ENCODE data around the gene TMEM30A.

TMEM30A gene

DNA sequence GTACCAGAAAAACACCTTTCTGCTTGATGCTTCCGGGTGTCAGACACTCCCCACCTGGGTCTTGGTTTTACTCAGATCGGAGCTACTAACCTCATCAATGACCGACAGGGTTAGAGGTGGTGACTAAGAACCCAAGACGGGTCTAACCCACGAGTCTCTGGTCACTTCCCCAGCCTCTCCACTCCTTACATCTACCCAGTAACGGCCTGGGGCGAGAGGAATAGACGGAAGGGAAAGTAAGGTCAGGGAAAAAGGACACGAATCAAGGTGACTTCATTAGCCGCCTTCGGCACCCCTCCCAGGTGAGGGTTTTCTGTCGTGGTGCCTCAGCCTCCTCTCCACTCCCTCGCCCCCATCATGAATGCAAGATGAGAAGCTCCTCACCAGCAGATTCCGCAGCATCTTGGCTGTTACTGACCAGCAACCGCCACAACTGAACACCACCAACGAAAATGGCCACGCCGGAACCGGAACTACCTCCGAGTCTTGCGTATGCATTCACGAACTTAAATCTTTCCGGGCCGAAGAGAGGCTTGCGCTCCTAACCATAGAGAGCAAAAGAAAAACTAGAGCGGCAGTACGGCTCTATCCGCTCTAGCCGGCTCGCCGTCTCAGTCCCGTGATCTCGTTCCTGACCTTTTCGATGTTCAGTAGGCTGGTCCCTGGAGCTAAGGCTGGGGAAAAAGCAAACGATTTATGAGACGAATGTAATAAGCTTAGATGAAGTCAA is 41.1 kb downstream of the TMEM30A start, which contains the start of gene COX7A2:
Gene COX7A2, minus strand, starts transcription at position 469 of the 730 bp plus-strand sequence. Its CDS starts 67 bp downstream, at position 402.
- ChIA-PET CTCF (interaction anchor here (1.0 to 2.3 kb wide), 4 partner anchors 15 to 34 kb away, joined by 3 to 12 read pairs (median 6); no protein-coding TSS in a partner anchor), POLR2A (no interaction called here)
- TF ChIP-seq, protein P1, sequence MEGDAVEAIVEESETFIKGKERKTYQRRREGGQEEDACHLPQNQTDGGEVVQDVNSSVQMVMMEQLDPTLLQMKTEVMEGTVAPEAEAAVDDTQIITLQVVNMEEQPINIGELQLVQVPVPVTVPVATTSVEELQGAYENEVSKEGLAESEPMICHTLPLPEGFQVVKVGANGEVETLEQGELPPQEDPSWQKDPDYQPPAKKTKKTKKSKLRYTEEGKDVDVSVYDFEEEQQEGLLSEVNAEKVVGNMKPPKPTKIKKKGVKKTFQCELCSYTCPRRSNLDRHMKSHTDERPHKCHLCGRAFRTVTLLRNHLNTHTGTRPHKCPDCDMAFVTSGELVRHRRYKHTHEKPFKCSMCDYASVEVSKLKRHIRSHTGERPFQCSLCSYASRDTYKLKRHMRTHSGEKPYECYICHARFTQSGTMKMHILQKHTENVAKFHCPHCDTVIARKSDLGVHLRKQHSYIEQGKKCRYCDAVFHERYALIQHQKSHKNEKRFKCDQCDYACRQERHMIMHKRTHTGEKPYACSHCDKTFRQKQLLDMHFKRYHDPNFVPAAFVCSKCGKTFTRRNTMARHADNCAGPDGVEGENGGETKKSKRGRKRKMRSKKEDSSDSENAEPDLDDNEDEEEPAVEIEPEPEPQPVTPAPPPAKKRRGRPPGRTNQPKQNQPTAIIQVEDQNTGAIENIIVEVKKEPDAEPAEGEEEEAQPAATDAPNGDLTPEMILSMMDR (IDR thresholded peaks at IDR 0.05; ENCODE audit: control extremely low read depth, extremely low read depth, low read depth, missing control alignments): no peak
- peak; percentile 84 for DNase-seq (ENCODE audit: extremely low spot score)

DNA sequence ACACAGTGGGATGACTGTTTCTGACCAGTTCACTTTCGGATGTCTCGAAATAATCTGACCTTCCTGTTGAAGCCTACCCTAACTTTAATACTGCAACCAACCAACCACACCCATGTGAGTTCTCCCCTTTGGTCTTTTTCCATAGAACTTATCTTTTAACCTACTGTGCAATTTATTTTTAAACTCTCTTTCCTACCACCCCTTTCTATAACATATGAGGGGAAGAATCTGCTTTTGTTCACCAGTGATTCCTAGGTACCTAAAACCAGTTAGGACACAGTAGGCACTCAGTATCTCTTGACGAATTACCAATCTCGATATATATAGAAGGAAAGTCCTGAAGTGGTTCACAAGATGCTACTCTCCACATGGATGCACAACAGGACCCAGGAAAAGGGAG is 48.0 kb downstream of the TMEM30A start:
- TF ChIP-seq, protein P1 (IDR thresholded peaks at IDR 0.05; ENCODE audit: control extremely low read depth, extremely low read depth, low read depth, missing control alignments): no peak
- POLR2A ChIA-PET: no interaction called here
- DNase-seq (ENCODE audit: extremely low spot score): no peak
- CTCF ChIA-PET: interaction anchor here (2.3 kb wide), 1 partner anchor 28 kb away, joined by 7 read pairs; no protein-coding TSS in a partner anchor

DNA sequence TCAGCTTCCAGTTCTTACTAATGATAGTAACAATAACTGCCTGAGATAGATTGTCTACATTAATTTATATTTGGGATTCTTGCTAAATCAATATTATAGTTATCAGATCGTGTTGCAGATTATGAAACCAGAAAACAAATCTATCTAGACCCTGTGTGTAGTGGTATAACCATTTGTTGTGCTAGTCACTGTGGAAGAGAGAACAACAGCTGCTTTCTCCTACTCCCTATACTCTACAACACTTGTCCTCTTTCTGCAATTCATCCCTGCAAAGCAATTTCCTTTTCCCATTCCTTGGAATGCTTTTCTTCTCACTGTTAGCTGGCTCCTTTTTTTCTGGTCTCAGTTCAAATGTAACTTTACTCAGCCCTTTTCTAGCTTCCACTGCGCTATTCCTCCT is 49.3 kb downstream of the TMEM30A start:
- DNase-seq (ENCODE audit: extremely low spot score): no peak
- ChIA-PET POLR2A (interaction anchor here (0.7 to 0.9 kb wide), 3 partner anchors 15 to 1618 kb away, joined by 3 read pairs; no protein-coding TSS in a partner anchor), CTCF (interaction anchor here (1.0 to 2.8 kb wide), 5 partner anchors 10 to 1144 kb away, joined by 3 to 10 read pairs (median 4); no protein-coding TSS in a partner anchor)
- TF ChIP-seq, protein P1 (IDR thresholded peaks at IDR 0.05; ENCODE audit: control extremely low read depth, extremely low read depth, low read depth, missing control alignments): no peak

DNA sequence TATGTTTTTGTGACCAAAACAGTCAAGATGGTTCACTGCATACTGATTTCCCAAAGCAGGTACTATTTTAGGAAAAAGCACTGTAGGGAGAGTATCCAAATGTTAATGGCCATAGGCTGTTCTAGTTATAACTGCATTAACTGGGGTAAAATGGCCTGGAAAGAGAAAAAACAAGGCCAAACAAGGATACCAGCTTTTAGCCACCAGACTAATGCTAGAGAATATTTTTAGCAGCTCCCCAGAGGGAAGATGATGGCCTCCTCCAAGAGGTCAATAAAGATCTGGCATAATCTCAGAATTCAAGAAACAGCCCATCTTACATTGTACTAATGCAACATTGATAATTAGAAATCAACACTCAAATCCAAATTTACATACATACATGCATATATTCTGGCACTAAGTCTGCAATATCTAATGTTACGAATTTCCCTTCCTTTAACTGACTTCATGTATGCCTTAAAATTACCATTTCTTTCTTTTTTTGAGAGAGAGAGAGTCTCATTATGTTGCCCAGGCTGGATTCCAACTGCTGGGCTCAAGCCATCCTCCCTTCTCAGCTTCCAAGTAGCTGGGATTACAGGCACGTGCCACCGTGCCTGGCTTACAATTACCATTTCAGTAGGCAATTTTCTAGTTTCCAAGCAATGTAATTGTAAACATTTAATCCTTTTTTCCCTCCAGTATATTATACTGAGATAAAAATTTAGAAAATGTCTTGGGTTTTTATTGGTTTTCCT is 50.3 kb downstream of the TMEM30A start:
- no peak for DNase-seq (ENCODE audit: extremely low spot score)
- CTCF ChIA-PET: interaction anchor here (1.4 to 2.8 kb wide), 2 partner anchors 23 to 26 kb away, joined by 6 to 10 read pairs; no protein-coding TSS in a partner anchor
- POLR2A ChIA-PET: interaction anchor here (0.7 kb wide), 1 partner anchor 14 kb away, joined by 3 read pairs; no protein-coding TSS in a partner anchor
- TF ChIP-seq, protein P1 (IDR thresholded peaks at IDR 0.05; ENCODE audit: control extremely low read depth, extremely low read depth, low read depth, missing control alignments): no peak

DNA sequence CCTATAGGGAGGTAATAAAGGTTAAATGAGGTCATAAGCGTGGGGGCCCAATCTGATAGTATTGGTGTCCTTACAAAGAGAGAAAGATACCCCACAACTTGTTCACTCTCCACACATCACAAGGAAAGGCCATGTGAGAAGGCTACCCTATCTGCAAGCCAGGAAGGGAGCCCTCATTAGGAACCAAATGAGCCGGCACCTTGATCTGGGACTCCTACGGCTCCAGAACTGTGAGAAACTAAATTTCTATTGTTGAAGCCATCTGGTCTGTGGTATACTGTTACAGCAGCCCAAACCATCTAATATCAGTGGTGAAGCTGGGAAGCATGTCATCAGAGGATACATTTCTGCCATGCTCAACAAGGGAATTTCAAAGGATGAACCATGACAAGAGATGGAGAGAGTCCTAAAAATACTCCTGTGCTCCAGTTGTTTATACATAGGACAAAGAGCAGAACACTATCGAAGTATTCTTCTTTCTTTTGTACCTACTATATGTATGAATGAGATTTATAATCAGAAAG is 51.4 kb downstream of the TMEM30A start:
- TF ChIP-seq, protein P1 (IDR thresholded peaks at IDR 0.05; ENCODE audit: control extremely low read depth, extremely low read depth, low read depth, missing control alignments): no peak
- DNase-seq (ENCODE audit: extremely low spot score): no peak
- ChIA-PET CTCF (no interaction called here), POLR2A (no interaction called here)

Measured in GM10248 (cell line).